GOT3 (cell line): ENCODE data around the gene TOP3B.
"Not testable (repeated sequence)": the region's sequence is repeated elsewhere in the genome, so short reads cannot be mapped to it uniquely, and the experiment has no call there.

Experiments
- DNase-seq: peaks from one replicate; lab custom pipeline; 2025; ENCODE audit warnings: mixed read lengths; lab: John Stamatoyannopoulos, UW

TOP3B gene

GRCh38 chr22:21943571-21944448 is 38.8 kb downstream of the TOP3B start:
- no peak for DNase-seq

- DNase-seq, result peak; percentile 33
These were observed 39.9 kb downstream of the TOP3B start for GRCh38 chr22:21942407-21943343.

- DNase-seq, result no peak
These were observed 40.7 kb downstream of the TOP3B start for GRCh38 chr22:21941921-21942320.

GRCh38 chr22:21940521-21940920 is 42.1 kb downstream of the TOP3B start:
- no peak for DNase-seq

DNA sequence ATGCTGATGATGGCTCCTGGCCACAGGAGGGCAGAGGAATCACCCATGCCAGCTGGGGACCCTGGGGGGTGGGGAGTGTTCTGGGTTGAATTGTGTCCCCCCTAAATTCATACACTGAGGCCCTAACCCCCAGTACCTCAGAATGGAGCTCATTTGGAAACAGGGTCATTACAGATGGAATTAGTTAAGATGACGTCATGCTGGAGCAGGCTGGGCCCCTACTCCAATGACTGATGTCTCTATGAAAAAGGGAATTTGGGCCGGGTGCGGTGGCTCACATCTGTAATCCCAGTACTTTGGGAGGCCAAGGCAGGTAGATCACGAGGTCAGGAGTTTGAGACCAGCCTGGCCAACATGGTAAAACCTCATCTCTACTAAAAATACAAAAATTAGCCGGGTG is 42.7 kb downstream of the TOP3B start:
- DNase-seq, result not testable (repeated sequence)

GRCh38 chr22:21939461-21939913 is 43.1 kb downstream of the TOP3B start:
- no peak for DNase-seq

DNA sequence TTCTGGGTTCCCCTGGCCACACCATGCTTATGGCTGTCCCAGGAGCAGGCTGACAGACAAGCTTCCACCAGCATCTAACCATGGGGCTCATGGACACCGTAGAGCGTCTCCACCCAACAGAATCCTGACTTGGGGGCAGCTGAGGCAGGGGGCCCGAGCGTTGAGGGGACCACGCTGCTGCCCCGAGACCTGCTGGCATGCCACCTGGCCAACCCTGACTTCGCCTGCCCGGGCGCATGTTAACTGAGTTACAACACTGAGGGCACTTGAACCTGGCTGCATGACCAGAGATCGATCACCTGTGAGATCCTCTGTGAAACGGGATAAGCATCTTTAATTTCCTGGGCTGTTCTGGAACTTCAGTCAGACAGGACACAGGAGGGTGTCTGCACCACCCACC is 43.7 kb downstream of the TOP3B start:
- DNase-seq, result no peak

DNA sequence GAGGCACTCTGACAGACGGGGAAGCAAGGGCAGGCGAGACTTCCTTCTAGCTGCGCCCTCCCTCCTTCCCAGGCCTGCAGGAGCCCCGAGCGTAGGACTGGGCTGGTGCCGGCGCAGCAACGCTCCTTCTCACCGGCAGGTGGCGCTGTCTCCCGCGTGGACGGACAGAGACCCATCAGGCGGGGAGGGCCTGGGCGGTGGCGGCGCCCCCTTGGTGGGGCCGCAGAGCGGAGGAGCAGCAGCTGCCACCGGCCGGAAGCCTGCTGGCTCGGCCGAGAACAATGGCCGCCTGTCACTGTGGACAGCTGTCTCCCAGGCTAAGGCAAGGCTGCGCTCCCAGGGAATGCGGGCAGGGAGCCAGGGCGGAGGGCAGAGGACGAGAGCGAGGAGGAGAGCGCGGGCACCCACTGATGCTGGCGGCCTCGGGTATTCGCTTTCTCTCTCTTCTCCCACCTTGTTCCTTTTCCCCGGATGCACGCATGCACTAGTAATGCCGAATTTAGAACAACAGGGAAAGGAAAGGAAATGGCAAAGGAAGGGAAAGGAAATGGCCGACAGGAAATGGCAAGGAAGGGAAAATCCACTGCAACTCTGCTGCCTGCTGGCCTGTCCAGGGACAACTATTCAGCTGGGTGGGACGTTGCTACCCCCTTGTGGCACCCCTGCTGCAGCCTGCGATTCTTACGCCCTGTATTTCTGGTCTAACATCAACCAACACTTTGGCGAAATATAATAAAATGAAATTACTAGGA is 44.3 kb downstream of the TOP3B start:
- DNase-seq, result peak; percentile 61

DNA sequence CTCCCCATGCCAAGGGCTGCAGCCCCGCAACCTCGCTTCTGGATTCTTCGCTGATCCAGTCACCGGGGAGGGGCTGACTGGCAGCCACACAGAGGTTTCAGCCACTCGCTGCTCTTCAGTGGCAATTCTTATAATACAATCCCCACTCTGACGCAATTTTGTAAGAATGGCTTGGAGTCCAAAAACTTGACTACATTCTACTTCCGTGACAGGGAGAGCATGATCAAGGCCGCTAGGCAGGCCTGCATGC is 44.8 kb downstream of the TOP3B start:
- no peak for DNase-seq

DNA sequence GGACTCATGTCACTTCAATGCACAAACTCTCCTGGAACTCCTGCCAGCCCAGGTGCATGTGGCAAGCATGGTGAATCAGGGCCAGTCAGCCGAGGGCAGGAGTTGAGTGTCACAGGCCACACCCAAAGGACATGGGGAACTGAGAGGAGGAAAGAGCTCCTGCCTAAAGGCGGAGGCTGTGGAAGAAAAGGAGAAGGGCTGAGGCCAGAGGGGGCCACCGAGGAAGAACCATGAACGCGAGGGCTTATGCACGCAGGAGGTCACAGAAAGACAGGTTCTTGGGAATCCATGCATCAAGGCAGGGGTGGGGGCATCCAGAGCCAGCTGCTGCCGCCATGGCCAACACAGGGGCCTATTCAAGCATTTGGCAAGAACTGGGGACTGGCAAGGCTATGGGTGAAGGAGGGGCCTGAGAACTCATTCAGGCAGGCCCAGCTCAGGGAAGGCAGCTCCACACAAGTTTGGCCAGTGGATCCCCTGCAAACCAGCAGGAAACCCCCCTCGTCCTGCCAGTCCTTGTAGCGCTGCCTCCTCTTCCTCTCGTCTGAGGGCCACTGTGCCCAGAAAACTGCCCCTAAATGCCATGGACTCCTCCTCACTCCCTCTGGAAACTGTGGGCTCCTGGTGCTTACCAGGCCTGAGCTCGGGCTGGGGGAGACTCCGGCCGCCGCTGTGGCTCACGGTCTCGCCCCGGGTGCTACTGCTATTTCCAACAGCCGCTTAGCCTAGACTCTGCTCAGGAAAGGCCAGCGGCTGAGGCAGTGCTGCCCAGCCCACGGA is 45.4 kb downstream of the TOP3B start:
- DNase-seq, result no peak

DNA sequence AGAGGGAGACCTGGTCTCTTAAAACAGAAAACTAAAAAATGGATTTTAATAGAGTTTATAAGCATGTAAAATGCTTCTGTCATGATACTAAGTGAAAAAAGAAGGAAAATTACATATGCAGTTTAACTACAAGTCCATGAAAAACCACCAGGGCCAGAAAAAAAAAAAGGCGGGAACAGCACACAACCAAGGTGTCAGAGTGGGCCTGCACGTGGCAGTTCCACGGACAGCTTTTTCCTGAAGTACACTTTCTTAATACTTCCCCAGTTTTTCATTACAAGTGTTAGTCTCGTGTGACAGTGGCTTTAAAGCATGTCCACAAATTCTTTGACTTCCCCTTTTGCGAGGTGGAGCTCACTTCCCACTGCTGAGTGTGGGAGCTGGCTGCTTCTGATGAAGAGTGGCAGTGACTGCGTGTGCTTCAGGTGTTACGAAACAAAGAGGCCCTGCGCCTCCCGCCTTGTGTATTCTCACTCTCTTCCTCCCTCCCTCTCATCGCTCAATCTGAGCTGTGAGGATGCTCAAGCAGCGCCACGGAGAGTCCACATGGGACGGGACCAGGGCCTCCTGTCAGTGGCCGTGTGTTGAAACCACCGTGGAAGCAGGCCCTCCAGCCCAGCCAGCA is 46.3 kb downstream of the TOP3B start:
- no peak for DNase-seq

GRCh38 chr22:21933910-21934309 is 48.7 kb downstream of the TOP3B start:
- DNase-seq, result no peak

DNA sequence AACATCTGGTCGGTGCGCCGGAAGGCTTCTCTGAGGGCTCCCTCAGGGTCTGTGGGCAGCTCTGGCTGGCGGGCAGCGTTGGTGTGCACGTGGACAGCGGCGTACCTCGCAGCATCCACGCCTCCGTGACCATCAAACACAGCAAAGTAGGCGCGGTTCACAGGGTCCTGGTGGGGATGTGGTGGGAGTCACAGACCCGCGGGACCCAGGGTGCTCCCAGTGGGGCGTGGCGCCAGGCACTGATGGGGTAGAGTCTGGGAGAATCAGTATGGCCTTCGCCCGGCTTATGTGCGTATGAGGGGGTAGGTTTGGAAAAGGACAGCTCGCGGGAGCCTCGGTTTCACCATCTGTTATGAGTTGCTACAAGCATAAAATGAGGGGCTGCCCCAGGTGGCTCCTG is 49.2 kb downstream of the TOP3B start:
- no peak for DNase-seq

DNA sequence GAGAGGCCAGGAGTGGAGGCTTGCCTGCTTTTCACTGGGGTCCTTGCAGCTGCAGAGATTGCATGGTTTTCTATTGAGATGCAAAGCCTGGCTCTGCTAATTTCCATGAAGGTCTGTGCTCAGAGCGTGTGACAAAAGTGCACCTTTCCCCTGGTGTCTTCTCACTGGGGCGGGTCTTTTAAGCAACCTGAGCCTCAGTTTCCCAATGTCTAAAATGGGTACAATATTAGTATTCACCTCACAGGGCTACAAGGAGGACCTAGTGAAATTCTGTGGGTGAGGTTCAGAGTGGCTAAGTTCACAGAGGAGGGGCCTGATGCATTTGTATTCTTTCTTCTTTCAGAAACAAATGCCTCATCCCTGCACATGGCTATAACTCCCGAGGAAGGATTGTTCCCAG is 50.2 kb downstream of the TOP3B start:
- DNase-seq, result no peak

GRCh38 chr22:21931056-21931455 is 51.5 kb downstream of the TOP3B start:
- DNase-seq, result no peak

DNA sequence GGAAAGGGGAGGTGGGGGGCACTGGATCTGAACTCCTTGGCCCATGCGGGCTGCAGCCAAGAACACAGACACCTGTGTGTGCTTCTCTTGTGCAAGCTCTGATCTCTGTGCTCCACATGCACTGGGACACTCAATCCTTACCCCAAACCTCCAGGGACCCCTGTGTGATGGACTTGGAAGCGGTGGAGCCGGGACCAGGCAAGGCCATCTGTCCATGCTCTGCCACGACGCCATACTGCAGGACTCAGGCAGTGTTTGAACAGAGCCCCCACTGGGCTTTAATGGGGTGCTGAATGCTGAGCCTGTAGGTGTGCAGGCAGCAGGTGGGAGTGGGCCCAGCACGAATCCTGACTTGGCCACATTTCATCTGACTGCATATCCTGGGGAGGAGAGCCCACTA is 53.3 kb downstream of the TOP3B start:
- DNase-seq, result no peak

DNA sequence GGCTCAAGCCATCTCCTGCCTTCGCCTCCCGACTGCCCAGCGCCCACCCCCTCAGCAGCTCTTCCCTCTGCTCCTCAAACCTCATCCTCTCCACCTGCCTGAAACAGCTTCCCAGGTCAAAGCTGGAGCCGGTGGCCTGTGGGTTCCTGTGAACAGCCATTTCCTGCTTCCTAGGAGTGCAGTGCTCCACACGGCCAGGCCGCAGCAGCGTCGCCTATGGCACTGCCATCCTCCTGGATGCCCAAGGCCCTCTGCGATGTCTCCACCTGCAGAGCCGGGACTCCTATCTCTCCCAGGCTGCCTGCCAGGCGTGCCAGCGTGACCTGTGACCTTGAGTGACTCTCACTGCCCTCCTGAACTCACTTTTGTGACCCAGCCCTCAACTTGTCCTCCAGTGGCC is 54.5 kb downstream of the TOP3B start:
- DNase-seq, result no peak

DNA sequence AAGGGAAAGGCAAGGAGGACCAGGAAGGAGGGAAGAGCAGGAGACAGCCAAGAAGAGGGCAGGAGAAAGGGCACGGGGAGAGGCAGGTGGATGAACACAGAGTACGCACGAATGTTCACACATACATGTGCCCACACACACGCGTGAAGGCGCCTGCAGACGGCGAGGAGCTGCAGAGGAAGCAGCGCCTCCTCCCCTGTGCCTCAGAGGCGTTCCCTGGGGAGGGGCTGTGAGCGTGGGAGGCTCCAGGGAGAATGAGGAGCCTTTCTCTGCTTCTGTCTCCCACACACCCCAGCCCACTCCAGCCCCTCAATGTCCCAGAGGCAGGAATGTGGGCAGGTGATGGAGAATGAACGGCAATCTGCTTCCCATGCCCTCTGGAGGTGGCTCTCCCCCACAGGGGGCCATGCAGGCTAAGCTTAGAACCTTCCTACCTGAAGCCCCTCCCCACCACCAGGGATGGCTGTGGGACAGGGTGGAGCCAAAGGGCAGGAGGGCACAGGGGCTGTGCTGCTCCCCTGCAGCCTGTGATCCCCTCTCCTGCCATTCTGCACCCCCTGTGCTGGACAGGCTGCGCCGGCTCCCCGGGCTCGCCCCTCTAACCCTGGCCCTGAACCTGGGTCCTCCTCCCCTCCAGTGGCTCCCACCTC is 55.3 kb downstream of the TOP3B start:
- DNase-seq, result no peak

- DNase-seq, result no peak
These were observed 55.9 kb downstream of the TOP3B start for GRCh38 chr22:21926728-21927127.

- no peak for DNase-seq
These were observed 59.4 kb downstream of the TOP3B start for GRCh38 chr22:21923163-21923561.
